ENCODE data around the gene KLK1. TPM values are rescaled to one million over a fixed set of nuclear protein-coding genes. Genes with fewer than 3 reads are reported as not detected.

KLK1 gene
- total and polyA plus RNA-seq, 2 of the 13 experiments (the other 11 are each of a cell fraction or from before 2014, with no cell fraction given), result not detected

GRCh38 chr19:50835785-50836542 lies 12.4 kb upstream of the KLK1 start (continued):
- TF ChIP-seq ZFP36L2 (CRISPR knock-in tag; IDR thresholded peaks at IDR 0.05) (no peak), TBX3 (IDR thresholded peaks at IDR 0.05; ENCODE audit: borderline replicate concordance) (no peak), ZNF382 (CRISPR knock-in tag; IDR thresholded peaks at IDR 0.05; ENCODE audit: borderline replicate concordance) (no peak), KDM4B (CRISPR knock-in tag; IDR thresholded peaks at IDR 0.05) (no peak), RCOR2 (CRISPR knock-in tag; IDR thresholded peaks at IDR 0.05) (no peak), ZNF281 (CRISPR knock-in tag; IDR thresholded peaks at IDR 0.05; ENCODE audit: borderline replicate concordance) (no peak), U2AF1 (optimal IDR thresholded peaks at IDR 0.05; ENCODE audit: low read depth, low read length) (no peak), ZHX2 (IDR thresholded peaks at IDR 0.05; ENCODE audit: low read depth) (0 out of 2 replicates have a peak, but pooled peaks have one; percentile 36), ZHX2 (CRISPR knock-in tag; IDR thresholded peaks at IDR 0.05; ENCODE audit: borderline replicate concordance) (no peak), CENPT (CRISPR knock-in tag; IDR thresholded peaks at IDR 0.05; ENCODE audit: low read depth) (no peak), ZBTB34 (CRISPR knock-in tag; IDR thresholded peaks at IDR 0.05) (no peak), ZFP36 (IDR thresholded peaks at IDR 0.05; ENCODE audit: borderline replicate concordance, low read depth, low read length, partially characterized antibody) (no peak), NFAT5 (CRISPR knock-in tag; IDR thresholded peaks at IDR 0.05) (no peak)

Data from HepG2 (cell line).